ENCODE measurements around the gene SLC27A3.

SLC27A3 gene, protein sequence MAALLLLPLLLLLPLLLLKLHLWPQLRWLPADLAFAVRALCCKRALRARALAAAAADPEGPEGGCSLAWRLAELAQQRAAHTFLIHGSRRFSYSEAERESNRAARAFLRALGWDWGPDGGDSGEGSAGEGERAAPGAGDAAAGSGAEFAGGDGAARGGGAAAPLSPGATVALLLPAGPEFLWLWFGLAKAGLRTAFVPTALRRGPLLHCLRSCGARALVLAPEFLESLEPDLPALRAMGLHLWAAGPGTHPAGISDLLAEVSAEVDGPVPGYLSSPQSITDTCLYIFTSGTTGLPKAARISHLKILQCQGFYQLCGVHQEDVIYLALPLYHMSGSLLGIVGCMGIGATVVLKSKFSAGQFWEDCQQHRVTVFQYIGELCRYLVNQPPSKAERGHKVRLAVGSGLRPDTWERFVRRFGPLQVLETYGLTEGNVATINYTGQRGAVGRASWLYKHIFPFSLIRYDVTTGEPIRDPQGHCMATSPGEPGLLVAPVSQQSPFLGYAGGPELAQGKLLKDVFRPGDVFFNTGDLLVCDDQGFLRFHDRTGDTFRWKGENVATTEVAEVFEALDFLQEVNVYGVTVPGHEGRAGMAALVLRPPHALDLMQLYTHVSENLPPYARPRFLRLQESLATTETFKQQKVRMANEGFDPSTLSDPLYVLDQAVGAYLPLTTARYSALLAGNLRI

DNA sequence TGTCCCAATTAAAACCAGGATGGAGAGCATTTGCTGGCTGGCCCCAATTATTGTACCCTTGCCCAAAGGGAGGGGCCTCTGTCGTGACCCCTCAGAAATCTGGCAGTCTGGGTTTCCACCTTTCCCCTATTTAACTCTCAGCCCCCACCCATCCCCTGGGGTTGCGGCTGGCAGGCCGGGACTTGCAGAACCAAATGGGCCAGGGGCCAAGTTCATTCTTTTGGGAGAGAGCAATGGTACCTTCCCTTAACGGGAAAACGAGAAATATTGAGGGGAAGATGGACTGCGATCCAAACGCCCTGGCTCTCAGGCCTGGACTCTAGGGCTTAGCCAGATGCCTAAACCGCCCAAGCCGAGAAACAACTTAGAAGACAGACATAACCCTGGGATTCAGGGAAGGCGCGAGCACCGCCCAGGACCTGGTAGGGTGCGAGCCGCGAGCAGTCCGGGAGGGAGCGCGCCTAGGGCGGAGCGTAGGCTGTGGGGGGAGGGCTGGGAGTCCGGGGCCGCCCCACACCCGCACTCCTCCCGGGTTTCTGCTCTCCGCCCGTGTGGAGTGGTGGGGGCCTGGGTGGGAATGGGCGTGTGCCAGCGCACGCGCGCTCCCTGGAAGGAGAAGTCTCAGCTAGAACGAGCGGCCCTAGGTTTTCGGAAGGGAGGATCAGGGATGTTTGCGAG is at the start of gene SLC27A3:
Gene SLC27A3, plus strand, starts transcription at position 628 of the 678 bp plus-strand sequence. CDS start 91 bp downstream, outside the sequence.
- DNase-seq: no peak

DNA sequence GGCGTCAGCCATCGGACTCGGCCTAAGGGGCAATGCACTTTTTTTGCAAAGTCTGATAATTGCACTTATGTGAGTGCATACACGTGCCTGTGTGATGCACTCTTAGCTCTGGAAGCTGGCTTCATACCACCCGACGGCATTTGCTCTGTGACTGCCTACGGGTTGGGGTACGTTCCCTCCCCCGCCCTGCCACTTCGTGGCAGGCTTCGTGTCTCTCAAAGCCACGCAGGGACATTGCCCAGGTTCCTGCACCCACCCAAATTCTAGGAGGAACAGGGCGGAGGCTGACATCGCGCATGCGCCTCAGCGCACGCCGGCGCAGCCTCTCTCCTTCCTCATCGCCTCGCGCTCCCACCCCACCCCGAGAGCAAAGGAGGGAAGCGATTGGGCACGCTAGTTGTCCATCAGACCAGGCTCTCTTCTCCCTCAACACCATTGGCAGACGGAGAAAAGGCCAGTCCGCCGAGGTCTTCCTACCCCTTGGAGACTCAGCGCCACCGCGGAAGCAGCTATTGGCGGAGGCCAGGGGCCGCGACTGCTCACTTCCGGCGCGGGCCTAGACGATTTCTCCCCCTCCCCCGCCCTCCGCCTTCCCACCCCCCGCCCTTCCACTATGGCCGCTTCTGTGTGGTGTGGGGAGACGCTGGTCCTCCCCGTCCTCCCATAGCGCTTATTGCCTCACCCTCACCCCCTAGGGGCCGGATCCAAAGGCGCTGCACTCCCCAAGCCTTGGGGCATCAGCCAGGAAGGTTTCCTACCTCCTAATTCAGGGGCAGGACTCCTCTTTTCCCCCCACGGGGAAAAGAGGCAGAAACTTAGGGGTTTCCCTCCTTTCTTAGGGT is 47.5 kb upstream of the SLC27A3 start, which contains the start of gene INTS3:
Gene INTS3, plus strand, starts transcription at position 588 of the 842 bp plus-strand sequence. CDS start 585 bp downstream, outside the sequence.
- peak; percentile 100 for DNase-seq

DNA sequence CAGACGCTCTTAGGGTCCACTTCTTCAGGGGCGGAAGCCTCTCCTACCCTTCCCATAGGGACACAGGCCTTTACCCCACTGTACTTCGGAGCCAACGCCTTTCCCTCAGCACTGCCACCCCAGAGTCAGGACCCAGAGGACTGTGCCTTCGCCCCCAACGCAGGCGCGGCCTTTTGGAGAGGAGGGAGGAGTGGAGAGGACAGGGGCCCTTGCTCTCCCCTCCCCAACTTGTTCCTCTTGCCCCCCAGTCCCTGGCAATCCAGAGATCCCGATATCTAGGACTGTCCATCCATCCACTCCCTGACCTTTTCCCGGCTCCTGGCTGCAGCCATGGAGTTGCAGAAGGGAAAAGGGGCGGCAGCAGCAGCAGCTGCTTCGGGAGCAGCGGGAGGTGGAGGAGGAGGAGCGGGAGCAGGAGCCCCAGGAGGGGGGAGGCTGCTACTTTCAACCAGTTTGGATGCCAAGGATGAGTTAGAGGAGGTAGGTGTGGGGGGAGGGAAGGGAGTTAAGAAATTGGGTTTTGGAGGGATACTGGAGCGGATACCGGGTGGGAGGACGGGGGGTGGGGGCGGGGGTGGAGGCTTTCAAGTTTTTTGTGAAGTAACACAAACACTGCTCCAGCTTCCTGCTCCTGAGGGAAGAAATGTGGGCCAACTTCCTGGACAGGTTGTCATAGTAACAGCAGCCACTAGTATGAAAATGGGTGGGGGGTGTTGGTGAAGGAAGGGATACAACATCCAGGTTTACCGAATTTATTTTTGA is 46.7 kb upstream of the SLC27A3 start:
- peak; percentile 63 for DNase-seq

DNA sequence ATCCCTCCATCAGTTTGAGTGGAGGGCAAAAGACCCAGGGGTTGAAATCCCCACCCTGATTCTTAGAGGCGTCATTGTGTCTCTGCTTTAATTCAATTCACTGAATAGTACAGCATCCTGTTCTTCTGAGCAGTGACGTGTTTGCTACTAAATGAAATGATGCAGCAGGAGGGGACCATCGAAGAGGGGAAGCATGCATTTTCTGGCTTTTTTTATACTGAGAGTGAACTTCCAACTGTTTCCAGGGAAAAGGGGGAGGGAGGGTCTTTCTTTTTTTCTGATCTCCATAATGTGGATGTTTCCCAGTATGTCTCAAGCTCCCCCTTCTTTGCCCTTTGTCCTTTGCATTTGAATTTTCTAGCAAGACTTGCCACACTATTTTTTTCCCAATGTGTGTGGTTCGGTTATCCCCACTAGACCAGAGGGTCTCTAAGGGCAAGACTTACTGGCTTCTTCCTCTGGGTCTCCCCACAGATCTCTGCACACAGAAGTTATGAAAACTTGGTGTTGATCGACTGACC is 44.7 kb upstream of the SLC27A3 start:
- DNase-seq: no peak

DNA sequence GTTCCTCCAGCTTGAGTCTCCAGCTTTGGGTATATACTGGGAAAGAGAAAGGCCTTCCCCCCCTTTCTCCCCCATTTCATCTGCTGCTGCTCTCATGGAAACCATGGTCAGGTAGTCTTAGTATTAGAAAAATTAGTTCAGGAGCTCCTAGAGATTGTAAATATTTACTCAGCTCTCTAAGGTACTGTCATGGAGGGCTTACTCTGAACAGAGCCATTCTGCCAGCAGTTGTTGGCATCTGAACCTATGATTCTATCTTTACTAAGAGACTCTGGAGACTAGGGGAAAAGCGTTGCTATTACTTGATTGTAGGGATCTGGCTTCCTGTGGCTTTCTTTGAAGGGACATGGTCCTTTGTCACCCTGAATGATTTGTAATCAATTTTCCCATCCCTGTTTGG is 41.2 kb upstream of the SLC27A3 start:
- DNase-seq: no peak

DNA sequence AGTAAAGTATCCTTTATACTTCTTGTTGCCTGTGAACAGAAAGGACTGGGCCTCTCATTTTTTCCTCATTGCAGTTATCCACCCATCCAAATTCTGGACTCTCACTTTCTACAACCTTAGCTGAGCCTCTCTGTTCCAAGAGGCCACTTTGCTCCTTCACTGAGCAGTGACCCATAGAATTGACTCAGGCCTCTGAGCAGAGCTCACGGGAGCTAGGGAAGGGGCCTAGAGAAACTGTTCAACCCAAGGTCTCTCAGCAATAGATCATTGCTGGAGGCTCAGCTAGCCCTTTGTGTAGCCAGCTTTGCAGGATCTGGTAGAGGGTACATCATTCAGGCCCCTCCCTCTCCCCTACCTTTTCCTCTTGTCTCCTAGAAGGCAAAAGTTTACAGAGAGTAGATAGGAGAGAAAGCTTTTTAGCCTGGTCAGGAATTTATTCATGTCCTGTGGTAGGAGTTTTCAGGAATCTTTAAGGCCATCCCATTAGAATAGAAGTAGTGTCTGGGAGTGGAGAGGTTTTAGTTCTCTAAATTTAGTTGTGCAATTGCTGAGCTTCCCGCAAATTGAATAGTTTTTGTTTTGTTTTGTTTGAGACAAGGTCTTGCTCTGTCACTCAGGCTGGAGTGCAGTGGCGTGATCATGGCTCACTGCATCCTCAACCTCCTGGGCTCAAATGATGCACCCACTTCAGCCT is 40.7 kb upstream of the SLC27A3 start:
- no peak for DNase-seq

DNA sequence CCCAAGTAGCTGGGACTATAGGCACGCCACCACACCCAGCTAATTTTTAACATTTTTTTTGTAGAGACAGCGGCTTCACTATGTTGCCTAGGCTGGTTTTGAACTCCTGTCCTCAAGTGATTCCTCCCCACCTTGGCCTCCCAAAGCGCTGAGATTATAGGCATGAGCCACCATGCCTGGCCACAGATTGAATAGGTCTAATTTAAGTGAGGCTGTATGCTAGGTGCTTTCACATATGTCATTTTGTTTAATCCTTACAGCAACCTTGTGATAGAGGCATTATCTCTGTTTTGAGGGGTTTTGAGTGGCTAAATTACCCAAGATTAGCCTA is 40.2 kb upstream of the SLC27A3 start:
- no peak for DNase-seq

DNA sequence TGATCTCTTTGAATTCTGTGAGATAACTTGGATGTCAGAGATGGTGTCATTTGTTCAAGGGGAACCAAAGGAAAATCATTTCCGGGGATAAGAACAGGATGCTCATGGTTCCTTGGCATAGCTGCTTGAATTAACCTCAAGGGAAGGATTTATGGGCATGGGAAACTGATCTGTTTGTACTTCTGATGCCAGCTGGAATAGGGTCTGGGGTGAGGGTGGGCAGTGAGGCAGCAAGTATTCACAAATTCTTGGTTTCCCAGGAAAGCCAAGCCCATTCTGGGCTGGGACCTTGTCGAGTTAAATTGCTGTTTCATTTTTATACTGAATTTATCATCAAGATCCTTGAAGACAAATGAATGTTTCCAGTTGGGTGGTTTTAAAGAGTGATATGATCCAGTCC is 33.2 kb upstream of the SLC27A3 start:
- DNase-seq: no peak

DNA sequence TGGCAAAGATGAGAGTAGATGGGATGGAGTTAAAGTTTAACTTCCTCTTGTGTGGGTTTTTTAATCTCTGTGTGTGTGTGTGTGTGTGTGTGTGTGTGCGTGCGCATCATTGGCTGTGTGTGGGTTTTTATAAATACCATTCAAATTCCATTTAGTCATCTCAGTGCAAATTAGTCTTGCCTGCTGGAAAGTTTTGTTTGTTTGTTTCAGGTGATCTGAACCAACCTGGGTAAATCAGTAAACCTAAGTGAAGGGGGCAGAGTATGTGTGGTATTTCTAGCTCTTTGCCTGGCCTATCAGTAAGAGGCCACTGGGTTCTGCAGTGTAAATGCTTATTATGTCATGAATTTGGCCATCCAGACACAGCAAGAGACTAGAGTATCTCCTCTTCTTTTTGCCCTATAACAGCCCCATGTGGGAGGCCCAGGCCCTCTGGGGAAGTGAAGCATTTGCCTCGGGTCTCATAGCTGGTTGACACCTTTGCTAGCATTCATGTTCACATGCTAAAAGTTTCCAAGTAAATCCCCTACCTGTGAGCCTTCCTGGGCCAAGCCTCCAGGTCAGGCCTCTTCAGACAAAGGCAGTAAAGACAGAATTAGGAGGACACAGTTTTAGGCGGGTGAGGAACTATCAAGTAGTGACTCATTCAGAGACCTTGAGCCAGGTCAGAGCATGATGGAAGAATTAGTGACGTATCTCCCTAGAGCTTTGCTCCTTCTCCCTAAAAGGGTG is 32.6 kb upstream of the SLC27A3 start:
- peak; percentile 82 for DNase-seq

DNA sequence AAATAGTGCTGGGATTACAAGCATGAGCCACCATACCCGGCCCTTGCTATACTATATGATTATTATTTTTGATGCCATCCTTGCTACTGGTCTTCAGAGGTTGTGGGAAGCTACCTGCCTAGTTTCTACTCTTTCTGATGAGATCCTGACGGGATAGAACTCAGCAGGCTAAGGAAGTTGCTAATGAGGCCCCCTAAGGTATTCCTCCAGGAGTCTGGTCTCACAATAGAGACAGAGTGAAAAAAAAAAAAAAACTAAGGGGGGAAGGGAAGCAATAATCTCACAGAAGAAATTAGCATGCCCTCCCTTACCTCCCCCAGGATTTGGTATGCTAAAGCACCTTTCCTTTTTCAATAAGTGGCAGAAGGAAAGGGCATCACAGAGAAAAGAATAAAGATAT is 29.8 kb upstream of the SLC27A3 start:
- DNase-seq: no peak

DNA sequence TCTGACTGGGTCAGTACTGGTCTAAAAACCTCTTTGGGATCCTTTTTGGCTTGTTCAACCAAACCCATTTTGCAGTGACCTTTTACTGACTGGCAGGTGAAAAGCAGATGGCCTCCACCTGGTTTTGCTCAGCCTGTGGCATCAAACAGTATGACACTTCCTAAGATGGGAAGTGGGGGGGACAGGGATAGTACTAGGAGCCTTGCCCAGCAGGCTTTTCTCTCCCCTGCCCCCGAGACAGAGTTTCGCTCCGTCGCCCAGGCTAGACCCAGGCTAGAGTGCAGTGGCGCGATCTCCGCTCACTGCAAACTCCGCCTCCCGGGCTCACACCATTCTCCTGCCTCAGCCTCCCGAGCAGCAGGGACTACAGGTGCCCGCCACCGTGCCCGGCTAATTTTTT is 29.0 kb upstream of the SLC27A3 start:
- DNase-seq: no peak

DNA sequence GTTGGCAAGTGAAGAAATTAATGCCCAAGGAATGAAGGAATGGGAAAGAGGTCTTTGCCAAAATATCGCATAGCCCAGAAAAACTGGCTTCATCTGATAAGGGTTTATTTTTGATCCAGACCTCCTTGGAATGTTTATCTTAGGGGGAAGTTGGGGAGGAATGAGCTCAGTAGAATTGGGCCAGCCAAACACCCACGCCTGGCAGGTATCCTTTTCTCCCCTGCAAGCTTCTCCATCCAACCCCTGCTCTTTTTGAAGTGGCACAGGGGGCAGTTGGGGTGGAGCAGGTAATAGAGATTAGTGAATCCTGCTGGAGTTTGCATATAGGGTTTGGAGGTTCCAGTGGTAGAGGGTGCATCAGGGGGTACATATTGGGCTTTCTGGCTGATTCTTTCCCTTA is 26.3 kb upstream of the SLC27A3 start:
- no peak for DNase-seq

DNA sequence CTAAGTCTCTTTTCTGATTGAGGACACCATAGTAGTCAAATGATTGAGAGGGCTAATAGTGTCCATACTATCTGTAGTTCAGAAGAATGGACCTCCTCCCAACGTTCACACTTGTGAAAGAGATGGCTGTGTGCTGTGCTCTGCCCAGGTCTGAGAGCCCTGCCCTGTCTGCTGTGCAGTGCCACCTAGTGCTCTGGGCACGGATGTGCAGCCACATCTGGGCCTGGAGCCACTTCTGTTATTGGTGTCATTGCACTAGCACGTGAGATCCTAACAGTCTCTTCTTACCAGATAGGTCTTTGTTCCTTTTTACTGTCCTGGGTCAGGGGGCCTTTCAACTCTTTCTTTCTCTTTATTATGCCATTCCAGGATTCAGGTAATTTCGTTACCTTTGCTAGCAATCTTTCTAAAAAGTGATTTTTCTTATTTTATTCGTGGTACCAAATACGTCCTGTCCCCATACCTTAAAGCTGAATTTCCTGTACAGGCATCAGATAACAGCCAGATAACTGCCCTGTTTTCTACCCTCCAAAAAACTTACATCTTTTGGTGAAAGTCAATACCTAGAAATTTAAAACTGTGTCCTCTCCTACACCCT is 25.7 kb upstream of the SLC27A3 start:
- peak; percentile 96 for DNase-seq

DNA sequence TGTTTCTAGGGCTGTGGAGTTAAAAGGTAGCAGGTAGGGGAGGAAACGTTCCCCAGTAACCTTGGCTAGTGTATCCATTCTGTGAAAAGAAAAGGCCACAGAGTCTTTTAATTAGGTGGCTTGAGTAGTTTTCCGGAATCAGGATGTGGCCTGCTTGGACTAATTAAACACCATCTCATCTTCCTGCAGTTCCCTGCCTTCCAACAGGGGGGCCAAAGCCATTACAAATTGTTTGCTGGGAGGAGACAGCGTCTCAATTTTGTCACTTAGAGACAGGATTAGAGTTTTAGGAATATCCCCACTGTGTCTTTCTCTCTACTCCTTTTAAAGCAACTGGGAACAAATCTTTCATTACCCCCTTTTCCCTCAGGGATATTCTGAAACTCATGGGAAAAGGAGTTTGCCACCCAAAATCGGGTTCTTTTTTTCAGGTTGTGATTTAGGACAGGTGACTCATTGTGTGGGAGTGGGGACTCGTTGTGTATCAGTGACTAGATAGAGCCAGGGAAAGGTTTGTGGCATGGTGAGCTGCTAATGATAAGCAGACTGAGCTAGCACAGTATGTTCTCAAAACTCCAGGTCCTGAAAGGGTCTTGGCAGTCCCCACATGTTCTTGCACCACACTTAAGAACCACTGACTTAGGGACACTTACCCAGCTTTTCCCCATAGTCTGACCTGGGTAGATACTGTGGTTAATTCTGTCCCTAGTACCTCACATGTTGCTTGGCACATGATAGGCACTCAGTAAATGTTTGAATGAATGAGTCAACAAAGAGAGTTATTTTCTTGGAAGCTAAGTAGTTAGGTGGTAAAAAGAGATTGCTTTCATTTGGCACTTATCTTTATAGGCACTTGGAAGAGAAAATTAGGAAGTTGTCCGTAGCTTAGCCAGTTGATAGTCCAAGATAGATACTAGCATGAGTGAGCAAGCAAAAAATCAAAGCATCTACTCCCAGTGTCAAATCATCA is 24.9 kb upstream of the SLC27A3 start:
- peak; percentile 91 for DNase-seq

DNA sequence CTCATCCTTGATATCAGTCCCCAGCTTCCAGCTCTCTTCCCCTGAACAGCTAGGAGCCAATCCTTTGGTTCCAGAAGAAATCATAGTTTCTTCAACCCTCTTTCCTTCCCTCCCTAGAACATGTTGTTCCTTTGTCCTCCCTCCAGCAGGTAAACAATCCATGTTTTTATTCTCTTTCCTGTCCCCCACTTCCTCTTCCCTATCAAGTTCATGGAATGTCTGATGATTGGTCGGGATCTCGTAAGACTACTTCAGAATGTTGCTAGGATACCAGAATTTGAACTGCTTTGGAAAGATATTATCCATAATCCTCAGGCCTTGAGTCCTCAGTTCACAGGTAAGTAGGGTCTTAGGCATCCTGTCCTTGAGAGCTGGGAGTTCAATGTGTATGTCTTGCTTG is 23.1 kb upstream of the SLC27A3 start:
- DNase-seq: no peak

DNA sequence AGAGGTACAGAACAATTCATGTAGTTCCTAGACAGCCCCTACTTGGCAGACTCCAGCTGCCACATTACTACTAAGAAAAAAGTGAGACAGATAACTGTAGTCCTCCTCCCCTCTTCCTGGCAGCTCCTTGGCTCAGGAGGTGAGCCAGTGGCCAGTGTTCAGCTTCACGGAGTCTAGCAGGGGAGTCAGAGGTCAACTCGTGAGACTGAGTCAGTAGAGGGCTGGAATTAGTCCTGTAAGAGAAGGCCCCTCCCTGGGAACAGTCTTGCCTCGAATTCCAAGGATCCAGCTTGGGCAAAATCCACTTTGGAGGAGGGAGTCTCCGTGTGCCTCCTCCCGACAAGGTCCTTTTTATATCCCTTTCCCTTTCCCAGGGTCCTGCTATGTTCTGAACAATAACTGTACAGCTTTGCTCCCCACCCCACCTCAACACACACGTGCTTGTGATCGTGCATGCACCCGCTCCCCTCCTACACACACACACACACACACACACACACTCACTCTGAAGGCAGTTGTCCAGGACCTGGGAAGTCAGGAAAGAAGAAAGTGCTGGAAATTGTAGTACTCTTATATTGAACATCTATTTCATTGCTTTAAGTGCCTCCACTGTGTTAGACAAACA is 22.5 kb upstream of the SLC27A3 start:
- no peak for DNase-seq

DNA sequence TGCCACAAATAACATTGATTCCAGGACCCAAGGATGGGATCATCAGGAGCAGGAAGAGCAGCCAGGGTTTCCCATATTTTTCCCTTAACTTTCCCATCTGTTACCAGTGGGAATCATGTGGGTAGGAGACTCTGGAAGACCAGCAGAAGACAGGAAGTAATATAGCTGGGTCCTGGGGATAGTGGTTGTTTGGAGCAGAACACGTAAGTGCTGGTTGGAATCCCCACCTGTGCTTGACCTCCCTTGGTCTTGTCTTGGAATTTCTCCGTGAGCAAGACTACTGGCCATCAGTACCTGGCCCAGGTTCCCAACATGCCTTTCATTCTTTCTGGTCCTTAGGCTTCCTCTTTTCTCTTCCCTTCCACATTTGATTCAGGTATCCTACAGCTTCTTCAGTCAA is 20.9 kb upstream of the SLC27A3 start:
- no peak for DNase-seq

DNA sequence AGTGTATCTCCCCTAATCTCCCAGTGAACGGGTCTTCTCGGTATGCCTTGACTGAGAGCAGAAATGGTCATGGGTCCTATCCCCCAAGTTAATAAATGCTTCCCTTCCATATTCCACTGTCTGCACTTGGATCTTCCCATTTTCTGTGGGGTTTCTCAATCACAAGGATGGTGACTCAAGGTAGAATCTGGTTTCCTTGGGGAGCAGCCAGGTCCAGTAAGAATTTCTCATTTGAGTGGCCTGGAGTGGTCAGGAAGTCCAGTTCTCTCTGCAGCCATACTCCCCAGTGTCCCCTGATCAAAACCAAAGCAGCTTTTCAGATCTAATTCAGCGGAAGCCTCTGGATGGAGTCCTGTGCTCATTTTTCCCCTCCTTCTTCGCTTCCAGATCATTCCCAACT is 14.8 kb upstream of the SLC27A3 start:
- no peak for DNase-seq
